Testis (tissue), 3 donors: ENCODE results near the gene SMG5. TPM values are rescaled to one million over a fixed set of nuclear protein-coding genes. Genes with fewer than 3 reads are reported as not detected.

Source experiments
- DNase-seq: peaks from one replicate; pipeline ENCODE4 v3.0.0-alpha.2; 2019
- H3K27ac ChIP-seq, 2 donors: fragments of 200-600 bp; sonication (generic); one replicate each; pipeline ENCODE4 v1.5.1; 2019
- H3K27me3 ChIP-seq: fragments of 200-600 bp; sonication (generic); one replicate; pipeline ENCODE4 v1.5.1; 2019
- H3K36me3 ChIP-seq: fragments of 200-600 bp; sonication (generic); one replicate; pipeline ENCODE4 v1.5.1; 2017; ENCODE audit warnings: low read depth; ENCODE audit errors: missing control alignments
- H3K4me1 ChIP-seq: fragments of 200-600 bp; sonication (generic); one replicate; pipeline ENCODE4 v1.5.1; 2019
- H3K4me3 ChIP-seq, 2 donors: fragments of 200-600 bp; sonication (generic); one replicate each; pipeline ENCODE4 v1.5.1; 2017 to 2019
- H3K9me3 ChIP-seq: fragments of 200-600 bp; sonication (generic); one replicate; pipeline ENCODE4 v1.5.1; 2017
- POLR2A ChIP-seq: fragments of 450-650 bp; IDR thresholded peaks from one replicate; pipeline ENCODE4 v1.6.1; 2017; ENCODE audit warnings: antibody characterized with exemption, mild to moderate bottlenecking, moderate library complexity
- WGBS, 2 donors: methylation state at CpG; one replicate each; pipeline ENCODE4 v1.1.5; 2018; 5-methylcytosine and 5-hydroxymethylcytosine counted together
- intact Hi-C: fragments of 100-400 bp; cut with DNase I; formaldehyde crosslinking; loops from one replicate; pipeline ENCODE4 v1.15.1; 2023; ENCODE audit warnings: low total_unique reads
- polyA plus RNA-seq: library from polyadenylated mRNA; stranded (reverse); fragments of 350-450 nt; fragmentation: Illumina TruSeq; extraction: RNeasy Lipid Tissue Mini Kit (QIAGEN cat#74804); gene quantifications from one replicate; pipeline ENCODE4 v1.2.3, GENCODE V29; 2014; ENCODE audit warnings: low read depth, low replicate concordance; ENCODE audit not compliant: insufficient read depth
- total RNA-seq, 2 donors: library from RNA; depleted of rRNA; stranded (reverse); fragments of >200 nt; gene quantifications; one replicate each; pipeline ENCODE4 v1.2.3, GENCODE V29; 2016
- TF ChIP-seq, protein P1 (sequence below), 3 experiments: fragments of 450-650 bp in 2 of 3; fragments of 200-600 bp in 1 of 3; sonication (generic) in 1 of 3; IDR thresholded peaks; one replicate each; pipeline ENCODE4 v1.5.1; 2016 to 2019; ENCODE audit warnings: antibody characterized with exemption in 3 of 3, mild to moderate bottlenecking in 2 of 3, moderate library complexity in 1 of 3

SMG5 gene
- total and polyA plus RNA-seq, 3 donors from 2014 or later = 74.5 to 100 (median 82.5) TPM

GRCh38 chr1:156212130-156212529 is 70.5 kb downstream of the SMG5 start:
- H3K9me3 ChIP-seq = no peaks in the 10 kb centered on the region
- H3K27ac ChIP-seq = peak overlapping the region; percentile 94 to 95
- H3K27me3 ChIP-seq = no peaks in the 10 kb centered on the region
- DNase-seq = no peak
- H3K36me3 ChIP-seq = no peaks in the 10 kb centered on the region
- intact Hi-C loops = no loop called here
- peaks cover 15% of the 10 kb centered on the region for H3K4me1 ChIP-seq
- WGBS, 2 donors = 56 to 65% methylated on average over 9 of the region's 9 CpGs
- H3K4me3 ChIP-seq = peak overlapping the region in 1 of 2 donors; percentile 70
- TF ChIP-seq POLR2A = no peak
- TF ChIP-seq, protein P1, sequence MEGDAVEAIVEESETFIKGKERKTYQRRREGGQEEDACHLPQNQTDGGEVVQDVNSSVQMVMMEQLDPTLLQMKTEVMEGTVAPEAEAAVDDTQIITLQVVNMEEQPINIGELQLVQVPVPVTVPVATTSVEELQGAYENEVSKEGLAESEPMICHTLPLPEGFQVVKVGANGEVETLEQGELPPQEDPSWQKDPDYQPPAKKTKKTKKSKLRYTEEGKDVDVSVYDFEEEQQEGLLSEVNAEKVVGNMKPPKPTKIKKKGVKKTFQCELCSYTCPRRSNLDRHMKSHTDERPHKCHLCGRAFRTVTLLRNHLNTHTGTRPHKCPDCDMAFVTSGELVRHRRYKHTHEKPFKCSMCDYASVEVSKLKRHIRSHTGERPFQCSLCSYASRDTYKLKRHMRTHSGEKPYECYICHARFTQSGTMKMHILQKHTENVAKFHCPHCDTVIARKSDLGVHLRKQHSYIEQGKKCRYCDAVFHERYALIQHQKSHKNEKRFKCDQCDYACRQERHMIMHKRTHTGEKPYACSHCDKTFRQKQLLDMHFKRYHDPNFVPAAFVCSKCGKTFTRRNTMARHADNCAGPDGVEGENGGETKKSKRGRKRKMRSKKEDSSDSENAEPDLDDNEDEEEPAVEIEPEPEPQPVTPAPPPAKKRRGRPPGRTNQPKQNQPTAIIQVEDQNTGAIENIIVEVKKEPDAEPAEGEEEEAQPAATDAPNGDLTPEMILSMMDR (IDR thresholded peaks at IDR 0.05) = no peak

GRCh38 chr1:156211243-156211642 is 71.4 kb downstream of the SMG5 start:
- 88 to 94% methylated on average over 2 to 3 of the region's 3 CpGs for WGBS, 2 donors
- H3K9me3 ChIP-seq = no peaks in the 10 kb centered on the region
- H3K27ac ChIP-seq = no peak overlapping the region
- DNase-seq = no peak
- TF ChIP-seq, protein P1 (IDR thresholded peaks at IDR 0.05) = no peak
- no peak for TF ChIP-seq POLR2A
- H3K27me3 ChIP-seq = no peaks in the 10 kb centered on the region
- H3K4me1 ChIP-seq = peaks cover 15% of the 10 kb centered on the region
- H3K4me3 ChIP-seq = no peak overlapping the region
- H3K36me3 ChIP-seq = no peaks in the 10 kb centered on the region
- intact Hi-C loops = no loop called here

DNA sequence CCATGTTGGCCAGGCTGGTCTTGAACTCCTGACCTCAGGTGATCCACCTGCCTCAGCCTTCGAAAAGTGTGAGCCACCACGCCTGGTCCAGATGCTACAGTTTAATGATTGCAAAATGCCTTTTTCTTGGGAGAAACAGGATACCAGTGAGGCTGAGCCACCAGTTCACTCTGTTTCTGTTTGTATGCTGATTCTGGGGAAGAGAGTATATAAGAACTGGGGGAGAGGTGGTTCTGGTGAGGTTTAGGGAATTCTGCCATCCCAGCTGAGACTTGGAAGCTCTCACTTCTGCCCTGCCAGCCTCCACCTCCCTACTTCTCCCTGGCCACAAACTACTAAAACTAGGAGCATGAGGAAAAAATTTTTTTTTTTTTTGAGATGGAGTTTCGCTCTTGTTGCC is 77.9 kb downstream of the SMG5 start:
- intact Hi-C loops = no loop called here
- H3K4me3 ChIP-seq = no peak overlapping the region
- no peaks in the 10 kb centered on the region for H3K4me1 ChIP-seq
- TF ChIP-seq, protein P1 (IDR thresholded peaks at IDR 0.05) = no peak
- TF ChIP-seq POLR2A = no peak
- H3K36me3 ChIP-seq = no peaks in the 10 kb centered on the region
- no peaks in the 10 kb centered on the region for H3K9me3 ChIP-seq
- H3K27ac ChIP-seq = no peak overlapping the region
- 95 to 98% methylated on average over 3 of the region's 3 CpGs for WGBS, 2 donors
- H3K27me3 ChIP-seq = no peaks in the 10 kb centered on the region
- DNase-seq = no peak

DNA sequence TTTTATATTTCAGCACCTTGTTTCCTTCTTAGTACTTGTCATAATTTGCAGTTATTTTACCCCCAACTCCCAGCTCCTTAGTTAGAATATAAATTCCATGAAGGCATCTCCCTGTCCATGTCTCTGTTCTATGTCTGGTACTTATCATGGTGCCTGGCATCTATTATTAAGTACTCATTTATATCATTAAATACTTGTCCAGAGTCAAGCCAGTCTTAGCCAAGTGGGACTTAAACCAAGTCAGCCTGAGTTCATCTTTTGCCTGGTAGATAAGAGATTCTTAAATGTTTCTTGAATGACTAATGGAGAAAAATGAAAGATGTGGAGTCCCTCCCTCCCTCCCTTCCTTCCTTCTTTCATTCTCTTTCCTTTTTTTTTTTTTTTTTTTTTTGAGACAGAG is 79.3 kb downstream of the SMG5 start:
- no peaks in the 10 kb centered on the region for H3K36me3 ChIP-seq
- no peak overlapping the region for H3K4me3 ChIP-seq
- no peaks in the 10 kb centered on the region for H3K9me3 ChIP-seq
- TF ChIP-seq, protein P1 (IDR thresholded peaks at IDR 0.05) = no peak
- no peak for TF ChIP-seq POLR2A
- no peaks in the 10 kb centered on the region for H3K27me3 ChIP-seq
- intact Hi-C loops = no loop called here
- H3K27ac ChIP-seq = no peak overlapping the region
- no peak for DNase-seq
- H3K4me1 ChIP-seq = peaks cover 3% of the 10 kb centered on the region

GRCh38 chr1:156200044-156200443 is 82.6 kb downstream of the SMG5 start:
- TF ChIP-seq POLR2A = no peak
- TF ChIP-seq, protein P1 (IDR thresholded peaks at IDR 0.05) = no peak
- Histone ChIP-seq H3K27ac (no peak overlapping the region), H3K4me3 (no peak overlapping the region), H3K9me3 (no peaks in the 10 kb centered on the region), H3K4me1 (peaks cover 6% of the 10 kb centered on the region), H3K27me3 (no peaks in the 10 kb centered on the region), H3K36me3 (no peaks in the 10 kb centered on the region)
- WGBS, 2 donors = 77 to 96% methylated on average over 5 to 8 of the region's 8 CpGs
- no peak for DNase-seq
- intact Hi-C loops = no loop called here

Other genes starting within 250 kb of the SMG5 start
- gene UBQLN4, start 229.0 kb downstream of the SMG5 start, total RNA-seq = 10 to 100 TPM; 41.0 to 42.7 TPM
- 34.4 TPM for gene UBQLN4, start 229.0 kb downstream of the SMG5 start, polyA plus RNA-seq
- gene LAMTOR2, start 228.0 kb downstream of the SMG5 start, total RNA-seq = 10 to 100 TPM; 47.6 to 50.4 TPM
- 55.5 TPM for gene LAMTOR2, start 228.0 kb downstream of the SMG5 start, polyA plus RNA-seq
- 1 to 10 TPM; 1.2 to 2.0 TPM for gene RAB25, start 221.7 kb downstream of the SMG5 start, total RNA-seq
- 2.1 TPM for gene RAB25, start 221.7 kb downstream of the SMG5 start, polyA plus RNA-seq
- gene MEX3A, start 200.4 kb downstream of the SMG5 start, total RNA-seq = 1 to 10 TPM; 2.4 to 3.0 TPM
- gene MEX3A, start 200.4 kb downstream of the SMG5 start, polyA plus RNA-seq = 0.87 TPM
- gene LMNA, start 168.1 kb downstream of the SMG5 start, total RNA-seq = 100 to 1,000 TPM; 162 to 219 TPM
- gene LMNA, start 168.1 kb downstream of the SMG5 start, polyA plus RNA-seq = 189 TPM
- 1 to 10 TPM; 4.8 to 8.0 TPM for gene SEMA4A, start 129.2 kb downstream of the SMG5 start, total RNA-seq
- 7.7 TPM for gene SEMA4A, start 129.2 kb downstream of the SMG5 start, polyA plus RNA-seq
- gene SLC25A44, start 88.7 kb downstream of the SMG5 start, total RNA-seq = 10 to 100 TPM; 32.8 to 34.2 TPM
- gene SLC25A44, start 88.7 kb downstream of the SMG5 start, polyA plus RNA-seq = 32.4 TPM
- gene PMF1, start 69.8 kb downstream of the SMG5 start, total RNA-seq = 10 to 100 TPM; 38.1 to 47.0 TPM
- gene PMF1, start 69.8 kb downstream of the SMG5 start, polyA plus RNA-seq = 32.3 TPM
- 1 to 10 TPM; 1.1 to 1.5 TPM for gene BGLAP, start 40.6 kb downstream of the SMG5 start, total RNA-seq
- gene BGLAP, start 40.6 kb downstream of the SMG5 start, polyA plus RNA-seq = not detected
- 10 to 100 TPM in 1 of 2 donors, 1 to 10 TPM in 1; 8.0 to 10.5 TPM for gene PAQR6, start 34.8 kb downstream of the SMG5 start, total RNA-seq
- gene PAQR6, start 34.8 kb downstream of the SMG5 start, polyA plus RNA-seq = 3.6 TPM
- gene TMEM79, start 1.5 kb upstream of the SMG5 start, total RNA-seq = 1 to 10 TPM; 4.6 to 5.3 TPM
- gene TMEM79, start 1.5 kb upstream of the SMG5 start, polyA plus RNA-seq = 5.3 TPM
- 10 to 100 TPM; 31.8 to 45.7 TPM for gene GLMP, start 12.9 kb upstream of the SMG5 start, total RNA-seq
- gene GLMP, start 12.9 kb upstream of the SMG5 start, polyA plus RNA-seq = 26.1 TPM
- gene VHLL, start 16.5 kb upstream of the SMG5 start, total RNA-seq = 1 to 10 TPM; 1.7 to 1.8 TPM
- gene VHLL, start 16.5 kb upstream of the SMG5 start, polyA plus RNA-seq = not detected
- 100 to 1,000 TPM; 192 to 203 TPM for gene CCT3, start 55.5 kb upstream of the SMG5 start, total RNA-seq
- gene CCT3, start 55.5 kb upstream of the SMG5 start, polyA plus RNA-seq = 302 TPM
- gene TSACC, start 55.7 kb upstream of the SMG5 start, total RNA-seq = 100 to 1,000 TPM; 354 to 748 TPM
- 1,814 TPM for gene TSACC, start 55.7 kb upstream of the SMG5 start, polyA plus RNA-seq
- gene RHBG, start 86.4 kb upstream of the SMG5 start, total RNA-seq = 1 to 10 TPM; 2.0 TPM
- gene RHBG, start 86.4 kb upstream of the SMG5 start, polyA plus RNA-seq = 3.3 TPM
- 100 to 1,000 TPM in 1 of 2 donors, 10 to 100 TPM in 1; 96.8 to 113 TPM for gene MEF2D, start 217.9 kb upstream of the SMG5 start, total RNA-seq
- gene MEF2D, start 217.9 kb upstream of the SMG5 start, polyA plus RNA-seq = 34.4 TPM